WTC11 (cell line): ENCODE data around the gene DCHS2. TPM values are rescaled to one million over a fixed set of nuclear protein-coding genes. Genes with fewer than 3 reads are reported as not detected.

Source experiments
- ATAC-seq: fragments of 200-7000 bp; cut with Tn5 transposase; 2 replicates; pipeline ENCODE4 v1.10.0; 2021; ENCODE audit warnings: mild to moderate bottlenecking, moderate library complexity
- CTCF ChIA-PET: fragments of 300-600 bp; sonication (Branson Sonifier 250); formaldehyde crosslinking; loops from one replicate; lab custom pipeline; 2021; ENCODE audit warnings: antibody characterized with exemption; lab: Charles Lee
- POLR2A ChIA-PET: fragments of 350-600 bp; sonication (Branson Sonifier 250); formaldehyde crosslinking; loops from one replicate; lab custom pipeline; 2021; ENCODE audit warnings: antibody characterized with exemption; lab: Charles Lee
- DNase-seq: peaks from one replicate; pipeline ENCODE4 v3.0.0; 2021; ENCODE audit warnings: low spot score
- H3K27ac Mint-ChIP-seq: 2 replicates; pipeline ENCODE4 v1.8.0; 2021; ENCODE audit warnings: mixed read lengths
- H3K27me3 Mint-ChIP-seq: 2 replicates; pipeline ENCODE4 v1.8.0; 2021; ENCODE audit warnings: low read depth, mild to moderate bottlenecking, moderate library complexity, mixed read lengths
- H3K36me3 Mint-ChIP-seq: 2 replicates; pipeline ENCODE4 v1.8.0; 2021; ENCODE audit warnings: mixed read lengths
- H3K4me1 Mint-ChIP-seq: 2 replicates; pipeline ENCODE4 v1.8.0; 2022; ENCODE audit warnings: mixed read lengths
- H3K4me3 Mint-ChIP-seq: 2 replicates; pipeline ENCODE4 v1.8.0; 2021; ENCODE audit warnings: mild to moderate bottlenecking, moderate library complexity, mixed read lengths
- H3K9me3 Mint-ChIP-seq: 2 replicates; pipeline ENCODE4 v1.8.0; 2021; ENCODE audit warnings: mixed read lengths
- AR ChIP-seq: fragments of 250-450 bp; sonication (Bioruptor Pico); IDR thresholded peaks from 2 replicates; pipeline ENCODE4 v1.9.0; 2021; ENCODE audit warnings: mild to moderate bottlenecking
- ATF6 ChIP-seq: sonication (generic); formaldehyde crosslinking; IDR thresholded peaks from 2 replicates; pipeline ENCODE4 v1.8.1; 2023; ENCODE audit warnings: mild to moderate bottlenecking, missing genetic modification reagents
- CBFB ChIP-seq: sonication (generic); formaldehyde crosslinking; IDR thresholded peaks from 2 replicates; pipeline ENCODE4 v1.8.1; 2022; ENCODE audit warnings: mild to moderate bottlenecking, low read depth, missing genetic modification reagents
- CREB1 ChIP-seq: sonication (generic); formaldehyde crosslinking; IDR thresholded peaks from 2 replicates; pipeline ENCODE4 v1.8.0; 2023; ENCODE audit warnings: mild to moderate bottlenecking, missing genetic modification reagents
- E2F4 ChIP-seq: sonication (generic); formaldehyde crosslinking; IDR thresholded peaks from 2 replicates; pipeline ENCODE4 v1.8.1; 2022; ENCODE audit warnings: low read depth, mild to moderate bottlenecking, moderate library complexity, missing genetic modification reagents, borderline replicate concordance
- ESRRA ChIP-seq: sonication (generic); formaldehyde crosslinking; IDR thresholded peaks from 2 replicates; pipeline ENCODE4 v1.8.1; 2022; ENCODE audit warnings: mild to moderate bottlenecking, missing genetic modification reagents, borderline replicate concordance
- KAT7 ChIP-seq: sonication (generic); formaldehyde crosslinking; IDR thresholded peaks from 2 replicates; pipeline ENCODE4 v1.8.1; 2023; ENCODE audit warnings: missing genetic modification reagents, mild to moderate bottlenecking, borderline replicate concordance
- MYBL2 ChIP-seq: sonication (generic); formaldehyde crosslinking; IDR thresholded peaks from 2 replicates; pipeline ENCODE4 v1.8.1; 2023; ENCODE audit warnings: mild to moderate bottlenecking, moderate library complexity, missing genetic modification reagents
- OVOL2 ChIP-seq: fragments of 250-450 bp; sonication (Bioruptor Pico); IDR thresholded peaks from 2 replicates; pipeline ENCODE4 v1.9.0; 2021; ENCODE audit warnings: mild to moderate bottlenecking, borderline replicate concordance
- RORB ChIP-seq: fragments of 250-450 bp; sonication (Bioruptor Pico); IDR thresholded peaks from 2 replicates; pipeline ENCODE4 v1.9.0; 2021; ENCODE audit warnings: mild to moderate bottlenecking
- TP53 ChIP-seq: sonication (generic); formaldehyde crosslinking; IDR thresholded peaks from 2 replicates; pipeline ENCODE4 v1.8.1; 2023; ENCODE audit warnings: mild to moderate bottlenecking, missing genetic modification reagents
- ZNF281 ChIP-seq: sonication (generic); formaldehyde crosslinking; IDR thresholded peaks from 2 replicates; pipeline ENCODE4 v1.8.0; 2023; ENCODE audit warnings: mild to moderate bottlenecking, missing genetic modification reagents
- ZNF317 ChIP-seq: sonication (generic); formaldehyde crosslinking; IDR thresholded peaks from 2 replicates; pipeline ENCODE4 v1.8.1; 2023; ENCODE audit warnings: low read depth, mild to moderate bottlenecking, moderate library complexity, missing genetic modification reagents, borderline replicate concordance
- ZNF423 ChIP-seq: fragments of 250-450 bp; sonication (Bioruptor Pico); IDR thresholded peaks from 2 replicates; pipeline ENCODE4 v2.1.2; 2022; ENCODE audit warnings: mild to moderate bottlenecking, moderate library complexity
- total RNA-seq: library from RNA; stranded (reverse); gene quantifications from 3 replicates; pipeline ENCODE4 v1.2.3, GENCODE V29; 2021
- TF ChIP-seq, protein P1 (sequence below): sonication (generic); formaldehyde crosslinking; IDR thresholded peaks from 2 replicates; pipeline ENCODE4 v1.8.1; 2023; ENCODE audit warnings: mild to moderate bottlenecking, missing genetic modification reagents
- TF ChIP-seq, protein P2 (sequence below): sonication (generic); formaldehyde crosslinking; IDR thresholded peaks from 2 replicates; pipeline ENCODE4 v1.8.0; 2022; ENCODE audit warnings: mild to moderate bottlenecking, missing genetic modification reagents
- TF ChIP-seq, protein P3 (sequence below): sonication (generic); formaldehyde crosslinking; IDR thresholded peaks from 2 replicates; pipeline ENCODE4 v1.8.0; 2022; ENCODE audit warnings: mild to moderate bottlenecking, missing genetic modification reagents

Gene DCHS2
- total RNA-seq, 1 experiment from 2014 or later, result 1.3 TPM

DNA sequence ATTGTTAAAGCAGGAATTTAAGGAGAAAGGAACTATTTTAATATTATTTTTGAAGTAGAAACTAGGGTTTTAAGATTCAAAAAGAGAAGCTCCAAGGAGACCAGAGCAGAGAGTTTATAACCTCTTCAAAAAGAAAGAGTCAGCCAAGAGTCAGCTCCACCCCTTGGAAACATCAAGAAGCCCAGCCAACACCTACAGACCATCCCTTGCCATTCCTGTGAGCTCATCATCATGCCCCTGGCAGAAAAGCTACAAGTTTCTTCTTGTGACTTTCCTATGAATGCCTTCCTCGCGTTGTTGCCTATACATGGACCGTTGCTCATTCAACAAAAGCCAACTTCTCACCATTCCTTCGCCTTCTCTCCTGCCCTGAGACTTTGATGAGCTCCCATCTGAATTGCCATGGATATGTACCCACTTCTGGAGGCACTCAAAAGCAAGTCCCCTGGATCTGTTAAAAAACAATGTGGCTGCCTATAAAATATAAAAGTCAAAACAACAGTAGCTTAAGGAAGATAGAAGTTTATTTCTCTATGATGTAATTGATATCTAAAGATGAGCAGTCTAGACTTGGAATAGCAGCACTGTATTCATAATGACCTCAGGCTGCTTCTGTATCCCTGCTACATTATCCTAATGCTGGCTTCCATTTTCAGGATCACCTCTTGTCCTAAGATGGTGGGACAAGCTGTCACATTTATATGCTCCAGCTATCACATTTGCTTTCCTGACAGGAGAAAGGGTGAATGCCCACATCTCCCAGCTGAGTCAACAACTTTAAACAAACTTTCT lies 38.3 kb upstream of the DCHS2 start (continued):
- TF ChIP-seq, protein P1, sequence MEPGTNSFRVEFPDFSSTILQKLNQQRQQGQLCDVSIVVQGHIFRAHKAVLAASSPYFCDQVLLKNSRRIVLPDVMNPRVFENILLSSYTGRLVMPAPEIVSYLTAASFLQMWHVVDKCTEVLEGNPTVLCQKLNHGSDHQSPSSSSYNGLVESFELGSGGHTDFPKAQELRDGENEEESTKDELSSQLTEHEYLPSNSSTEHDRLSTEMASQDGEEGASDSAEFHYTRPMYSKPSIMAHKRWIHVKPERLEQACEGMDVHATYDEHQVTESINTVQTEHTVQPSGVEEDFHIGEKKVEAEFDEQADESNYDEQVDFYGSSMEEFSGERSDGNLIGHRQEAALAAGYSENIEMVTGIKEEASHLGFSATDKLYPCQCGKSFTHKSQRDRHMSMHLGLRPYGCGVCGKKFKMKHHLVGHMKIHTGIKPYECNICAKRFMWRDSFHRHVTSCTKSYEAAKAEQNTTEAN (CRISPR knock-in tag), result no peak
- TF ChIP-seq, protein P2, sequence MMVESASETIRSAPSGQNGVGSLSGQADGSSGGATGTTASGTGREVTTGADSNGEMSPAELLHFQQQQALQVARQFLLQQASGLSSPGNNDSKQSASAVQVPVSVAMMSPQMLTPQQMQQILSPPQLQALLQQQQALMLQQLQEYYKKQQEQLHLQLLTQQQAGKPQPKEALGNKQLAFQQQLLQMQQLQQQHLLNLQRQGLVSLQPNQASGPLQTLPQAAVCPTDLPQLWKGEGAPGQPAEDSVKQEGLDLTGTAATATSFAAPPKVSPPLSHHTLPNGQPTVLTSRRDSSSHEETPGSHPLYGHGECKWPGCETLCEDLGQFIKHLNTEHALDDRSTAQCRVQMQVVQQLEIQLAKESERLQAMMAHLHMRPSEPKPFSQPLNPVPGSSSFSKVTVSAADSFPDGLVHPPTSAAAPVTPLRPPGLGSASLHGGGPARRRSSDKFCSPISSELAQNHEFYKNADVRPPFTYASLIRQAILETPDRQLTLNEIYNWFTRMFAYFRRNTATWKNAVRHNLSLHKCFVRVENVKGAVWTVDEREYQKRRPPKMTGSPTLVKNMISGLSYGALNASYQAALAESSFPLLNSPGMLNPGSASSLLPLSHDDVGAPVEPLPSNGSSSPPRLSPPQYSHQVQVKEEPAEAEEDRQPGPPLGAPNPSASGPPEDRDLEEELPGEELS (CRISPR knock-in tag), result no peak
- no peak for TF ChIP-seq ZNF317 (CRISPR knock-in tag)
- TF ChIP-seq TP53 (CRISPR knock-in tag), result no peak
- TF ChIP-seq, protein P3, sequence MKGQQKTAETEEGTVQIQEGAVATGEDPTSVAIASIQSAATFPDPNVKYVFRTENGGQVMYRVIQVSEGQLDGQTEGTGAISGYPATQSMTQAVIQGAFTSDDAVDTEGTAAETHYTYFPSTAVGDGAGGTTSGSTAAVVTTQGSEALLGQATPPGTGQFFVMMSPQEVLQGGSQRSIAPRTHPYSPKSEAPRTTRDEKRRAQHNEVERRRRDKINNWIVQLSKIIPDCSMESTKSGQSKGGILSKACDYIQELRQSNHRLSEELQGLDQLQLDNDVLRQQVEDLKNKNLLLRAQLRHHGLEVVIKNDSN (CRISPR knock-in tag), result no peak

- H3K36me3 Mint-ChIP-seq, result no peaks in the 10 kb centered on the region
- CTCF ChIA-PET, result interaction anchor here (1.8 to 2.2 kb wide), 2 partner anchors 23 to 90 kb away, joined by 4 to 11 read pairs; no protein-coding TSS in a partner anchor
- POLR2A ChIA-PET, result no interaction called here
- peaks cover 12% of the 10 kb centered on the region for H3K4me1 Mint-ChIP-seq
- DNase-seq (no peak), ATAC-seq (no peak)
- no peaks in the 10 kb centered on the region for H3K9me3 Mint-ChIP-seq
- H3K27me3 Mint-ChIP-seq, result no peaks in the 10 kb centered on the region
- no peak overlapping the region for H3K27ac Mint-ChIP-seq
- H3K4me3 Mint-ChIP-seq, result no peak overlapping the region
- no peak for TF ChIP-seq ESRRA (CRISPR knock-in tag)
- TF ChIP-seq RORB (CRISPR knock-in tag), result no peak
- TF ChIP-seq ATF6 (CRISPR knock-in tag), result no peak
- TF ChIP-seq OVOL2 (CRISPR knock-in tag), result no peak
- TF ChIP-seq, protein P2 (CRISPR knock-in tag), result no peak
- TF ChIP-seq KAT7 (CRISPR knock-in tag), result no peak
- no peak for TF ChIP-seq E2F4 (CRISPR knock-in tag)
- no peak for TF ChIP-seq ZNF281 (CRISPR knock-in tag)
- no peak for TF ChIP-seq ZNF423 (CRISPR knock-in tag)
- no peak for TF ChIP-seq CREB1 (CRISPR knock-in tag)
- no peak for TF ChIP-seq AR
- no peak for TF ChIP-seq CBFB (CRISPR knock-in tag)
- TF ChIP-seq MYBL2 (CRISPR knock-in tag), result no peak
Measured at GRCh38 chr4:154528869-154529268, 37.3 kb upstream of the DCHS2 start.
